ENCODE measurements around the gene SIRPA.

DNA sequence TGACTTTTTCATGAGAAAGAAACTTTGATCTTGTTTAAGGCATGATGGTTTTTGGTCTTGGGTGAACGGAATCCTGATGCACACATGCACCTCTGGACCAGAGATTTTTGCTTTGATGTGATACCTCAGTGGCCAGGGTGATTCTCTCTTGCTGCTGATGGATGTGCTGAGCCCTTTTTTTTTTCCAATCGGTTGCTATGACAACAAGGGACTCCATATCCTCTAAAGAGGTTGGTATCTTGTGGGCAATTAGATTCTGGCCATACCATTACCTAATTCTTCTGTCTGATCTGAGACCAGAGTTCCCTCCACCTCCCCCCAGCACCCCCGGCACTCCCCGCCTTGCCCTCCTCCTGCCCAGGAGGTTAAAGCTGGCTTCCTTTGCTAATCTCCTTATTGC, 73.8 kb downstream of the SIRPA start:
- TF ChIP-seq EZH2 (IDR thresholded peaks at IDR 0.05; ENCODE audit: borderline replicate concordance, control insufficient read depth, low read depth, low read length) (no peak), TAF1 (IDR thresholded peaks at IDR 0.05; ENCODE audit: borderline replicate concordance, low read depth, low read length) (no peak), ZNF207 (IDR thresholded peaks at IDR 0.05; ENCODE audit: borderline replicate concordance) (no peak), NBN (IDR thresholded peaks at IDR 0.05) (no peak), TCF12 (IDR thresholded peaks at IDR 0.05; ENCODE audit: low read depth, low read length) (no peak), SMAD1 (IDR thresholded peaks at IDR 0.05; ENCODE audit: low read depth, partially characterized antibody) (no peak), TARDBP (IDR thresholded peaks at IDR 0.05; ENCODE audit: borderline replicate concordance) (no peak), RFX5 (IDR thresholded peaks at IDR 0.05; ENCODE audit: low read depth, low read length) (no peak), POLR2AphosphoS5 (IDR thresholded peaks at IDR 0.05; ENCODE audit: low read length) (no peak), MXI1 (IDR thresholded peaks at IDR 0.05; ENCODE audit: low read depth, low read length) (no peak)
- TF ChIP-seq, protein P1, sequence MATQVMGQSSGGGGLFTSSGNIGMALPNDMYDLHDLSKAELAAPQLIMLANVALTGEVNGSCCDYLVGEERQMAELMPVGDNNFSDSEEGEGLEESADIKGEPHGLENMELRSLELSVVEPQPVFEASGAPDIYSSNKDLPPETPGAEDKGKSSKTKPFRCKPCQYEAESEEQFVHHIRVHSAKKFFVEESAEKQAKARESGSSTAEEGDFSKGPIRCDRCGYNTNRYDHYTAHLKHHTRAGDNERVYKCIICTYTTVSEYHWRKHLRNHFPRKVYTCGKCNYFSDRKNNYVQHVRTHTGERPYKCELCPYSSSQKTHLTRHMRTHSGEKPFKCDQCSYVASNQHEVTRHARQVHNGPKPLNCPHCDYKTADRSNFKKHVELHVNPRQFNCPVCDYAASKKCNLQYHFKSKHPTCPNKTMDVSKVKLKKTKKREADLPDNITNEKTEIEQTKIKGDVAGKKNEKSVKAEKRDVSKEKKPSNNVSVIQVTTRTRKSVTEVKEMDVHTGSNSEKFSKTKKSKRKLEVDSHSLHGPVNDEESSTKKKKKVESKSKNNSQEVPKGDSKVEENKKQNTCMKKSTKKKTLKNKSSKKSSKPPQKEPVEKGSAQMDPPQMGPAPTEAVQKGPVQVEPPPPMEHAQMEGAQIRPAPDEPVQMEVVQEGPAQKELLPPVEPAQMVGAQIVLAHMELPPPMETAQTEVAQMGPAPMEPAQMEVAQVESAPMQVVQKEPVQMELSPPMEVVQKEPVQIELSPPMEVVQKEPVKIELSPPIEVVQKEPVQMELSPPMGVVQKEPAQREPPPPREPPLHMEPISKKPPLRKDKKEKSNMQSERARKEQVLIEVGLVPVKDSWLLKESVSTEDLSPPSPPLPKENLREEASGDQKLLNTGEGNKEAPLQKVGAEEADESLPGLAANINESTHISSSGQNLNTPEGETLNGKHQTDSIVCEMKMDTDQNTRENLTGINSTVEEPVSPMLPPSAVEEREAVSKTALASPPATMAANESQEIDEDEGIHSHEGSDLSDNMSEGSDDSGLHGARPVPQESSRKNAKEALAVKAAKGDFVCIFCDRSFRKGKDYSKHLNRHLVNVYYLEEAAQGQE (IDR thresholded peaks at IDR 0.05; ENCODE audit: low read depth, low read length), result no peak
- TF ChIP-seq, protein P2, sequence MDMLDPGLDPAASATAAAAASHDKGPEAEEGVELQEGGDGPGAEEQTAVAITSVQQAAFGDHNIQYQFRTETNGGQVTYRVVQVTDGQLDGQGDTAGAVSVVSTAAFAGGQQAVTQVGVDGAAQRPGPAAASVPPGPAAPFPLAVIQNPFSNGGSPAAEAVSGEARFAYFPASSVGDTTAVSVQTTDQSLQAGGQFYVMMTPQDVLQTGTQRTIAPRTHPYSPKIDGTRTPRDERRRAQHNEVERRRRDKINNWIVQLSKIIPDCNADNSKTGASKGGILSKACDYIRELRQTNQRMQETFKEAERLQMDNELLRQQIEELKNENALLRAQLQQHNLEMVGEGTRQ (IDR thresholded peaks at IDR 0.05; ENCODE audit: borderline replicate concordance, low read depth, low read length), result no peak
- TF ChIP-seq, protein P3, sequence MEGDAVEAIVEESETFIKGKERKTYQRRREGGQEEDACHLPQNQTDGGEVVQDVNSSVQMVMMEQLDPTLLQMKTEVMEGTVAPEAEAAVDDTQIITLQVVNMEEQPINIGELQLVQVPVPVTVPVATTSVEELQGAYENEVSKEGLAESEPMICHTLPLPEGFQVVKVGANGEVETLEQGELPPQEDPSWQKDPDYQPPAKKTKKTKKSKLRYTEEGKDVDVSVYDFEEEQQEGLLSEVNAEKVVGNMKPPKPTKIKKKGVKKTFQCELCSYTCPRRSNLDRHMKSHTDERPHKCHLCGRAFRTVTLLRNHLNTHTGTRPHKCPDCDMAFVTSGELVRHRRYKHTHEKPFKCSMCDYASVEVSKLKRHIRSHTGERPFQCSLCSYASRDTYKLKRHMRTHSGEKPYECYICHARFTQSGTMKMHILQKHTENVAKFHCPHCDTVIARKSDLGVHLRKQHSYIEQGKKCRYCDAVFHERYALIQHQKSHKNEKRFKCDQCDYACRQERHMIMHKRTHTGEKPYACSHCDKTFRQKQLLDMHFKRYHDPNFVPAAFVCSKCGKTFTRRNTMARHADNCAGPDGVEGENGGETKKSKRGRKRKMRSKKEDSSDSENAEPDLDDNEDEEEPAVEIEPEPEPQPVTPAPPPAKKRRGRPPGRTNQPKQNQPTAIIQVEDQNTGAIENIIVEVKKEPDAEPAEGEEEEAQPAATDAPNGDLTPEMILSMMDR (IDR thresholded peaks at IDR 0.05 in 2 of 3, conservative IDR thresholded peaks at IDR 0.05 in 1 of 3; ENCODE audit: control insufficient read depth in 2 of 3, extremely low read depth in 1 of 3, insufficient read depth in 1 of 3, low read depth in 3 of 3, low read length in 3 of 3), result no peak

All from GM12878 (cell line).